OCI-LY3 (cell line): ENCODE results near the gene ZFR2.

Experiments
- EZH2phosphoT487 ChIP-seq: fragments of 200-600 bp; shearing (Covaris generic); IDR thresholded peaks from 2 replicates; pipeline ENCODE4 v1.6.1; 2018; ENCODE audit warnings: antibody characterized with exemption, mixed run types, low read depth
- TF ChIP-seq, protein P1 (sequence below): fragments of 200-600, 300-600 bp; sonication (generic); IDR thresholded peaks from 2 replicates; pipeline ENCODE4 v1.5.1; 2014; ENCODE audit warnings: antibody characterized with exemption, low read length, low read depth

DNA sequence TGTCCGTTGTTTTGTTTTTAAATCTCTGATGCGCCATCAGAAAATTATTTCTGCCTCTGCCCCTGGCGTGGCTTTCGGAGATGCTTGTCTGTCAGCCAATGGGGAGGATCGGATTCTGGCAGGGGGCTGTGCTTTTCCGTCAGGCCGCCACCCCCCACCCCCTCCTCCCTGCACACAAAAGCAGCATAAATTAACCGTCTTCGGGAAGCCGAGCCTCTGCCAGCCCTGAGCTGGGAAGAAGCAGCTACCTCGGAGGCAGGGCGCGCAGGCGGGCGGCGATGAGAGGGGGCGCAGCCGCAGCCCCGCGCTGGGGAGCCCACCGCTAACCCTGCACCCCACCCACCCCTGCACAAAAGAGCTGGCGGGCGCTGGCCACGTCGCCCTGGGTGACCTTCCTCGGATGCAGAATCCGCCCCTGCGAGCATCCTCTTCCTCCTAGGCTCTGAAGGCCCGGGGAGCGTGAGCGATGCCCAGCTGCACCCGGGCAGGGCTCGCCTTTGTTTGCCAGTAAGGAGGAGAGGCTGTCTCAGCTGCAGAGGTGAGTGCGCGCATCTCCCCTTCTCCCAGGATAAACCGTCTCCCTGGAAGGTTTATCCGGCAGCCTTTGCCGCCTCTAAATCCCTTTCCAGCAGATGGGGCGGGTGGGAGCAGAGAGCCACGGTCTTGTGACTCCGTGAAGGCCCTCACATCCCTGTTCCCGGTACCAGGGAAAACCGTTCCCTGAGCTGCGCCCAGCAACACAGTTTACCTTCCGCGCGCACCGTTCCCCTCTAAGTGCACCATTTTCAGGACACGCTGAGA, 11.8 kb upstream of the ZFR2 start, which contains the start of gene ATCAY:
- TF ChIP-seq, protein P1, sequence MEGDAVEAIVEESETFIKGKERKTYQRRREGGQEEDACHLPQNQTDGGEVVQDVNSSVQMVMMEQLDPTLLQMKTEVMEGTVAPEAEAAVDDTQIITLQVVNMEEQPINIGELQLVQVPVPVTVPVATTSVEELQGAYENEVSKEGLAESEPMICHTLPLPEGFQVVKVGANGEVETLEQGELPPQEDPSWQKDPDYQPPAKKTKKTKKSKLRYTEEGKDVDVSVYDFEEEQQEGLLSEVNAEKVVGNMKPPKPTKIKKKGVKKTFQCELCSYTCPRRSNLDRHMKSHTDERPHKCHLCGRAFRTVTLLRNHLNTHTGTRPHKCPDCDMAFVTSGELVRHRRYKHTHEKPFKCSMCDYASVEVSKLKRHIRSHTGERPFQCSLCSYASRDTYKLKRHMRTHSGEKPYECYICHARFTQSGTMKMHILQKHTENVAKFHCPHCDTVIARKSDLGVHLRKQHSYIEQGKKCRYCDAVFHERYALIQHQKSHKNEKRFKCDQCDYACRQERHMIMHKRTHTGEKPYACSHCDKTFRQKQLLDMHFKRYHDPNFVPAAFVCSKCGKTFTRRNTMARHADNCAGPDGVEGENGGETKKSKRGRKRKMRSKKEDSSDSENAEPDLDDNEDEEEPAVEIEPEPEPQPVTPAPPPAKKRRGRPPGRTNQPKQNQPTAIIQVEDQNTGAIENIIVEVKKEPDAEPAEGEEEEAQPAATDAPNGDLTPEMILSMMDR = no peak
- TF ChIP-seq EZH2phosphoT487 = no peak
